PFSK-1 (cell line): ENCODE measurements around the gene UBL3.

Experiments used
- FOXP2 ChIP-seq: optimal IDR thresholded peaks from 2 replicates; pipeline ENCODE3; 2011; ENCODE audit warnings: borderline replicate concordance, control low read depth, inconsistent platforms; ENCODE audit not compliant: insufficient read depth; ENCODE audit errors: extremely low read length, extremely low read depth
- POLR2AphosphoS5 ChIP-seq: IDR thresholded peaks from 2 replicates; pipeline ENCODE4 v1.6.1; 2012; ENCODE audit warnings: low read depth, mild to moderate bottlenecking, control low read depth, low read length, moderate library complexity
- SIN3A ChIP-seq: IDR thresholded peaks from 2 replicates; pipeline ENCODE4 v1.6.1; 2012; ENCODE audit warnings: mild to moderate bottlenecking, low read length, moderate library complexity, borderline replicate concordance; ENCODE audit not compliant: insufficient read depth
- TAF1 ChIP-seq: IDR thresholded peaks from 2 replicates; pipeline ENCODE4 v1.6.1; 2012; ENCODE audit warnings: low read length, control low read depth, borderline replicate concordance; ENCODE audit not compliant: insufficient read depth

DNA sequence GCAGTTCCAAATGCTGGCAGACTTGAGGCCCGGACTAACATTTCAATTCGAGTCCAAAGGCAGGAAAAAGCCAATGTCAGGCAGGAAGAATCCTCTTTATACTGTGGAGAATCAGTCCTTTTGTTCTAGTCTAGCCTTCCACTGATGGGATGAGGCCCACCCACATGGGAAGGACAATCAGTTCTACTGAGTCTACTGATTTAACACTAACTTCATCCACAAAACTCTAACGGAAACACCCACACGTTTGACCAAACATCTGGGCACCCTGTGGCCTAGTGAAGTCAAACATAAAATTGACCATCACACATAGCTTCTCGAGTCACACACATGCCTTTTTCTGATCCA, 100.3 kb downstream of the UBL3 start:
- no peak for TF ChIP-seq TAF1
- TF ChIP-seq SIN3A: no peak
- no peak for TF ChIP-seq POLR2AphosphoS5
- TF ChIP-seq FOXP2: no peak
